WTC11 (cell line): Measurements from ENCODE around the gene PTEN. TPM values are rescaled to one million over a fixed set of nuclear protein-coding genes. Genes with fewer than 3 reads are reported as not detected.

ENCODE experiments used
- AFF4 ChIP-seq: sonication (generic); formaldehyde crosslinking; IDR thresholded peaks from 2 replicates; pipeline ENCODE4 v1.8.1; 2023; ENCODE audit warnings: mild to moderate bottlenecking, missing genetic modification reagents, borderline replicate concordance
- AR ChIP-seq: fragments of 250-450 bp; sonication (Bioruptor Pico); IDR thresholded peaks from 2 replicates; pipeline ENCODE4 v1.9.0; 2021; ENCODE audit warnings: mild to moderate bottlenecking
- ARID4B ChIP-seq: sonication (generic); formaldehyde crosslinking; IDR thresholded peaks from 2 replicates; pipeline ENCODE4 v1.8.0; 2023; ENCODE audit warnings: missing genetic modification reagents, mild to moderate bottlenecking, borderline replicate concordance
- ATF6 ChIP-seq: sonication (generic); formaldehyde crosslinking; IDR thresholded peaks from 2 replicates; pipeline ENCODE4 v1.8.1; 2023; ENCODE audit warnings: mild to moderate bottlenecking, missing genetic modification reagents
- EMX1 ChIP-seq: fragments of 250-450 bp; sonication (Bioruptor Pico); IDR thresholded peaks from 2 replicates; pipeline ENCODE4 v1.8.0; 2021; ENCODE audit warnings: mild to moderate bottlenecking
- GABPB1 ChIP-seq: sonication (generic); formaldehyde crosslinking; IDR thresholded peaks from 2 replicates; pipeline ENCODE4 v1.8.1; 2023; ENCODE audit warnings: mild to moderate bottlenecking, missing genetic modification reagents
- IRF2 ChIP-seq: sonication (generic); formaldehyde crosslinking; IDR thresholded peaks from 2 replicates; pipeline ENCODE4 v1.8.0; 2022; ENCODE audit warnings: low read depth, missing genetic modification reagents, borderline replicate concordance
- JUN ChIP-seq: sonication (generic); formaldehyde crosslinking; IDR thresholded peaks from 2 replicates; pipeline ENCODE4 v1.8.0; 2023; ENCODE audit warnings: mild to moderate bottlenecking, missing genetic modification reagents
- MLX ChIP-seq: sonication (generic); formaldehyde crosslinking; IDR thresholded peaks from 2 replicates; pipeline ENCODE4 v1.8.1; 2023; ENCODE audit warnings: mild to moderate bottlenecking, missing genetic modification reagents, moderate library complexity
- MXD4 ChIP-seq: fragments of 250-450 bp; sonication (Bioruptor Pico); IDR thresholded peaks from 2 replicates; pipeline ENCODE4 v1.8.0; 2021; ENCODE audit warnings: mild to moderate bottlenecking, moderate library complexity, borderline replicate concordance
- NR1H2 ChIP-seq: sonication (generic); formaldehyde crosslinking; IDR thresholded peaks from 2 replicates; pipeline ENCODE4 v1.9.0; 2021; ENCODE audit warnings: mild to moderate bottlenecking, moderate library complexity, missing genetic modification reagents
- OVOL2 ChIP-seq: fragments of 250-450 bp; sonication (Bioruptor Pico); IDR thresholded peaks from 2 replicates; pipeline ENCODE4 v1.9.0; 2021; ENCODE audit warnings: mild to moderate bottlenecking, borderline replicate concordance
- USF2 ChIP-seq: sonication (generic); formaldehyde crosslinking; IDR thresholded peaks from 2 replicates; pipeline ENCODE4 v1.8.1; 2023; ENCODE audit warnings: mild to moderate bottlenecking, missing genetic modification reagents, moderate library complexity
- ZNF425 ChIP-seq: fragments of 250-450 bp; sonication (Bioruptor Pico); conservative IDR thresholded peaks from 2 replicates; pipeline ENCODE4 v1.9.0; 2021; ENCODE audit warnings: mild to moderate bottlenecking
- total RNA-seq: library from RNA; stranded (reverse); gene quantifications from 3 replicates; pipeline ENCODE4 v1.2.3, GENCODE V29; 2021

Gene PTEN
- total RNA-seq, 1 experiment from 2014 or later = 54.2 TPM

- TF ChIP-seq ARID4B (CRISPR knock-in tag) (no peak), ZNF425 (CRISPR knock-in tag) (no peak), AR (CRISPR knock-in tag) (no peak), IRF2 (CRISPR knock-in tag) (no peak), ATF6 (no peak), MLX (no peak), JUN (no peak), NR1H2 (CRISPR knock-in tag) (no peak), EMX1 (CRISPR knock-in tag) (no peak), GABPB1 (CRISPR knock-in tag) (no peak), AFF4 (CRISPR knock-in tag) (no peak), MXD4 (CRISPR knock-in tag) (no peak), USF2 (CRISPR knock-in tag) (no peak), OVOL2 (no peak)
Measured at GRCh38 chr10:87930934-87931835, 67.8 kb downstream of the PTEN start (continued).
